WTC11 (cell line): ENCODE data around the gene CDH16. TPM values are rescaled to one million over a fixed set of nuclear protein-coding genes. Genes with fewer than 3 reads are reported as not detected.

Experiments used
- CREB1 ChIP-seq: sonication (generic); formaldehyde crosslinking; IDR thresholded peaks from 2 replicates; pipeline ENCODE4 v1.8.0; 2023; ENCODE audit warnings: mild to moderate bottlenecking, missing genetic modification reagents
- CREM ChIP-seq: sonication (generic); formaldehyde crosslinking; IDR thresholded peaks from 2 replicates; pipeline ENCODE4 v1.8.1; 2022; ENCODE audit warnings: mild to moderate bottlenecking, missing genetic modification reagents, moderate library complexity
- ELF4 ChIP-seq: sonication (generic); formaldehyde crosslinking; IDR thresholded peaks from 2 replicates; pipeline ENCODE4 v1.8.1; 2022; ENCODE audit warnings: low read depth, mild to moderate bottlenecking, moderate library complexity, missing genetic modification reagents
- ESRRA ChIP-seq: sonication (generic); formaldehyde crosslinking; IDR thresholded peaks from 2 replicates; pipeline ENCODE4 v1.8.1; 2022; ENCODE audit warnings: mild to moderate bottlenecking, missing genetic modification reagents, borderline replicate concordance
- ETV6 ChIP-seq: sonication (generic); formaldehyde crosslinking; IDR thresholded peaks from 2 replicates; pipeline ENCODE4 v1.8.1; 2022; ENCODE audit warnings: mild to moderate bottlenecking, missing genetic modification reagents
- GRHL2 ChIP-seq: fragments of 250-450 bp; sonication (Bioruptor Pico); IDR thresholded peaks from 2 replicates; pipeline ENCODE4 v1.8.0; 2022; ENCODE audit warnings: mild to moderate bottlenecking, moderate library complexity; ENCODE audit not compliant: insufficient replicate concordance, severe bottlenecking
- HMGA2 ChIP-seq: fragments of 250-450 bp; sonication (Bioruptor Pico); IDR thresholded peaks from 2 replicates; pipeline ENCODE4 v1.4.0; 2021; ENCODE audit warnings: mild to moderate bottlenecking, moderate library complexity
- KAT7 ChIP-seq: sonication (generic); formaldehyde crosslinking; IDR thresholded peaks from 2 replicates; pipeline ENCODE4 v1.8.1; 2023; ENCODE audit warnings: missing genetic modification reagents, mild to moderate bottlenecking, borderline replicate concordance
- MYBL2 ChIP-seq: sonication (generic); formaldehyde crosslinking; IDR thresholded peaks from 2 replicates; pipeline ENCODE4 v1.8.1; 2023; ENCODE audit warnings: mild to moderate bottlenecking, moderate library complexity, missing genetic modification reagents
- NFE2L1 ChIP-seq: sonication (generic); formaldehyde crosslinking; IDR thresholded peaks from 2 replicates; pipeline ENCODE4 v1.8.1; 2023; ENCODE audit warnings: missing genetic modification reagents
- NFYB ChIP-seq: sonication (generic); formaldehyde crosslinking; conservative IDR thresholded peaks from 2 replicates; pipeline ENCODE4 v1.8.0; 2022; ENCODE audit warnings: low read depth, missing genetic modification reagents
- RORB ChIP-seq: fragments of 250-450 bp; sonication (Bioruptor Pico); IDR thresholded peaks from 2 replicates; pipeline ENCODE4 v1.9.0; 2021; ENCODE audit warnings: mild to moderate bottlenecking
- SMAD3 ChIP-seq: sonication (generic); formaldehyde crosslinking; IDR thresholded peaks from 2 replicates; pipeline ENCODE4 v1.8.0; 2022; ENCODE audit warnings: missing genetic modification reagents, mild to moderate bottlenecking, borderline replicate concordance
- SP1 ChIP-seq: sonication (generic); formaldehyde crosslinking; conservative IDR thresholded peaks from 2 replicates; pipeline ENCODE4 v1.8.1; 2022; ENCODE audit warnings: missing genetic modification reagents
- TCF7 ChIP-seq: sonication (generic); formaldehyde crosslinking; IDR thresholded peaks from 2 replicates; pipeline ENCODE4 v1.8.0; 2022; ENCODE audit warnings: mild to moderate bottlenecking, low read depth, missing genetic modification reagents, moderate library complexity
- TP53 ChIP-seq: sonication (generic); formaldehyde crosslinking; IDR thresholded peaks from 2 replicates; pipeline ENCODE4 v1.8.1; 2023; ENCODE audit warnings: mild to moderate bottlenecking, missing genetic modification reagents
- ZBTB21 ChIP-seq: sonication (generic); formaldehyde crosslinking; IDR thresholded peaks from 2 replicates; pipeline ENCODE4 v1.8.1; 2023; ENCODE audit warnings: mild to moderate bottlenecking, missing genetic modification reagents, borderline replicate concordance
- ZNF121 ChIP-seq: sonication (generic); formaldehyde crosslinking; IDR thresholded peaks from 2 replicates; pipeline ENCODE4 v1.8.0; 2023; ENCODE audit warnings: missing genetic modification reagents
- ZNF138 ChIP-seq: sonication (generic); formaldehyde crosslinking; conservative IDR thresholded peaks from 2 replicates; pipeline ENCODE4 v1.8.1; 2022; ENCODE audit warnings: mild to moderate bottlenecking, moderate library complexity, missing genetic modification reagents
- ZNF263 ChIP-seq: sonication (generic); formaldehyde crosslinking; IDR thresholded peaks from 2 replicates; pipeline ENCODE4 v1.8.1; 2022; ENCODE audit warnings: low read depth, mild to moderate bottlenecking, moderate library complexity, missing genetic modification reagents
- ZNF317 ChIP-seq: sonication (generic); formaldehyde crosslinking; IDR thresholded peaks from 2 replicates; pipeline ENCODE4 v1.8.1; 2023; ENCODE audit warnings: low read depth, mild to moderate bottlenecking, moderate library complexity, missing genetic modification reagents, borderline replicate concordance
- ZNF671 ChIP-seq: fragments of 250-450 bp; sonication (Bioruptor Pico); IDR thresholded peaks from 2 replicates; pipeline ENCODE4 v1.8.0; 2021; ENCODE audit warnings: mild to moderate bottlenecking
- total RNA-seq: library from RNA; stranded (reverse); gene quantifications from 3 replicates; pipeline ENCODE4 v1.2.3, GENCODE V29; 2021
- TF ChIP-seq, protein P1 (sequence below): sonication (generic); formaldehyde crosslinking; IDR thresholded peaks from 2 replicates; pipeline ENCODE4 v1.8.0; 2022; ENCODE audit warnings: missing genetic modification reagents
- TF ChIP-seq, protein P2 (sequence below): fragments of 250-450 bp; sonication (Bioruptor Pico); IDR thresholded peaks from 2 replicates; pipeline ENCODE4 v1.9.0; 2021; ENCODE audit warnings: mild to moderate bottlenecking
- TF ChIP-seq, protein P3 (sequence below): fragments of 250-450 bp; sonication (Bioruptor Pico); IDR thresholded peaks from 2 replicates; pipeline ENCODE4 v2.1.2; 2022; ENCODE audit warnings: mild to moderate bottlenecking, moderate library complexity
- TF ChIP-seq, protein P4 (sequence below): sonication (generic); formaldehyde crosslinking; IDR thresholded peaks from 2 replicates; pipeline ENCODE4 v1.8.1; 2023; ENCODE audit warnings: mild to moderate bottlenecking, missing genetic modification reagents, moderate library complexity
- TF ChIP-seq, protein P5 (sequence below): sonication (generic); formaldehyde crosslinking; IDR thresholded peaks from 2 replicates; pipeline ENCODE4 v1.8.1; 2023; ENCODE audit warnings: mild to moderate bottlenecking, missing genetic modification reagents, moderate library complexity

Gene CDH16
- total RNA-seq, 1 experiment from 2014 or later, result not detected

DNA sequence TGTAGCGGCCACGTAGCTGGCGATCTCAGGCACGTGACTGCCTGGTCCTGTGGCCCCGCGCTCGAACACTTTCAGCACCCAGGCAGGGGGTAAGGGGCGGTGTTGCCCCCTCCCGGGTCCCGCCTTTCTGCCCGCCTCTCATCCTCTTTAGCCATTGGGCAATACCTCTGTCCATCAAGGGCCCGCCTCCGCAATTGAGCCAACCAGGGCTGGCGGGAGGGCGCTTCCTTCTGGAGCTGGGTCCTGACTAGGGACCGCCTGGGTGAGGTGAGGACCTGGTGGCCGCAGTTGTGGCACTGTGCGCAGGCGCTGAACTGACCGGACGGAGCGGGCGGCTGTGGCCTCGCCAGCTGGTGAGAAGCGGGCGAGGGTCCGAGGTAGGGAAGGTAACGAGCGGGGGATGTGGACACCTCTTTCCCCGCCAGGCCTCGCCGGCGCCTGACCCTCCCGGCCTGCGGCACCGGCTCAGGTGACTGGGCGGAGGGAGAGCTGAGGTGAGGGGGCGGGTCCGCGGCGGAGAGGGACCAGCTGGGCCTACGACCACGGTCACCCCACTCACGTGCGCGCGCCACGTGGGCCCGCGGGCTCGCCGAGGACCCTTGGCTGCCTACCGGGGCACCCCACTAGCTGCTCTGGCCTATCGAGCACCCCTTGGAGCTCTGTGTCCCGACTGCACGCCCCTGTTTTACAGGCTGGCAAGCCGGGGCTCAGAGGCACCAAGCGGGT, 38.2 kb downstream of the CDH16 start, which contains the start of gene PDP2 (continued):
- TF ChIP-seq, protein P1, sequence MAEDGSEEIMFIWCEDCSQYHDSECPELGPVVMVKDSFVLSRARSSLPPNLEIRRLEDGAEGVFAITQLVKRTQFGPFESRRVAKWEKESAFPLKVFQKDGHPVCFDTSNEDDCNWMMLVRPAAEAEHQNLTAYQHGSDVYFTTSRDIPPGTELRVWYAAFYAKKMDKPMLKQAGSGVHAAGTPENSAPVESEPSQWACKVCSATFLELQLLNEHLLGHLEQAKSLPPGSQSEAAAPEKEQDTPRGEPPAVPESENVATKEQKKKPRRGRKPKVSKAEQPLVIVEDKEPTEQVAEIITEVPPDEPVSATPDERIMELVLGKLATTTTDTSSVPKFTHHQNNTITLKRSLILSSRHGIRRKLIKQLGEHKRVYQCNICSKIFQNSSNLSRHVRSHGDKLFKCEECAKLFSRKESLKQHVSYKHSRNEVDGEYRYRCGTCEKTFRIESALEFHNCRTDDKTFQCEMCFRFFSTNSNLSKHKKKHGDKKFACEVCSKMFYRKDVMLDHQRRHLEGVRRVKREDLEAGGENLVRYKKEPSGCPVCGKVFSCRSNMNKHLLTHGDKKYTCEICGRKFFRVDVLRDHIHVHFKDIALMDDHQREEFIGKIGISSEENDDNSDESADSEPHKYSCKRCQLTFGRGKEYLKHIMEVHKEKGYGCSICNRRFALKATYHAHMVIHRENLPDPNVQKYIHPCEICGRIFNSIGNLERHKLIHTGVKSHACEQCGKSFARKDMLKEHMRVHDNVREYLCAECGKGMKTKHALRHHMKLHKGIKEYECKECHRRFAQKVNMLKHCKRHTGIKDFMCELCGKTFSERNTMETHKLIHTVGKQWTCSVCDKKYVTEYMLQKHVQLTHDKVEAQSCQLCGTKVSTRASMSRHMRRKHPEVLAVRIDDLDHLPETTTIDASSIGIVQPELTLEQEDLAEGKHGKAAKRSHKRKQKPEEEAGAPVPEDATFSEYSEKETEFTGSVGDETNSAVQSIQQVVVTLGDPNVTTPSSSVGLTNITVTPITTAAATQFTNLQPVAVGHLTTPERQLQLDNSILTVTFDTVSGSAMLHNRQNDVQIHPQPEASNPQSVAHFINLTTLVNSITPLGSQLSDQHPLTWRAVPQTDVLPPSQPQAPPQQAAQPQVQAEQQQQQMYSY, result no peak
- TF ChIP-seq ESRRA (CRISPR knock-in tag), result no peak
- peak; percentile 94 for TF ChIP-seq SP1
- TF ChIP-seq ZNF317, result no peak
- TF ChIP-seq ETV6 (CRISPR knock-in tag), result peak; percentile 44; the same call in 1 of the 2 replicates
- TF ChIP-seq, protein P2, sequence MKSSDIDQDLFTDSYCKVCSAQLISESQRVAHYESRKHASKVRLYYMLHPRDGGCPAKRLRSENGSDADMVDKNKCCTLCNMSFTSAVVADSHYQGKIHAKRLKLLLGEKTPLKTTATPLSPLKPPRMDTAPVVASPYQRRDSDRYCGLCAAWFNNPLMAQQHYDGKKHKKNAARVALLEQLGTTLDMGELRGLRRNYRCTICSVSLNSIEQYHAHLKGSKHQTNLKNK (CRISPR knock-in tag), result no peak
- TF ChIP-seq TP53 (CRISPR knock-in tag), result peak; percentile 41; the same call in 1 of the 2 replicates
- TF ChIP-seq ZNF138 (CRISPR knock-in tag), result no peak
- TF ChIP-seq RORB (CRISPR knock-in tag), result no peak
- peak; percentile 88; the same call in 1 of the 2 replicates for TF ChIP-seq NFE2L1 (CRISPR knock-in tag)
- no peak for TF ChIP-seq GRHL2 (CRISPR knock-in tag)
- TF ChIP-seq, protein P3, sequence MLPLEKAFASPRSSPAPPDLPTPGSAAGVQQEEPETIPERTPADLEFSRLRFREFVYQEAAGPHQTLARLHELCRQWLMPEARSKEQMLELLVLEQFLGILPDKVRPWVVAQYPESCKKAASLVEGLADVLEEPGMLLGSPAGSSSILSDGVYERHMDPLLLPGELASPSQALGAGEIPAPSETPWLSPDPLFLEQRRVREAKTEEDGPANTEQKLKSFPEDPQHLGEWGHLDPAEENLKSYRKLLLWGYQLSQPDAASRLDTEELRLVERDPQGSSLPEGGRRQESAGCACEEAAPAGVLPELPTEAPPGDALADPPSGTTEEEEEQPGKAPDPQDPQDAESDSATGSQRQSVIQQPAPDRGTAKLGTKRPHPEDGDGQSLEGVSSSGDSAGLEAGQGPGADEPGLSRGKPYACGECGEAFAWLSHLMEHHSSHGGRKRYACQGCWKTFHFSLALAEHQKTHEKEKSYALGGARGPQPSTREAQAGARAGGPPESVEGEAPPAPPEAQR (CRISPR knock-in tag), result no peak
- peak; percentile 97 for TF ChIP-seq NFYB (CRISPR knock-in tag)
- TF ChIP-seq CREM, result peak; percentile 74; the same call in 1 of the 2 replicates
- 0 out of 2 replicates have a peak, but pooled peaks have one; percentile 17 for TF ChIP-seq CREB1 (CRISPR knock-in tag)
- no peak for TF ChIP-seq ELF4
- TF ChIP-seq HMGA2, result no peak
- TF ChIP-seq, protein P4, sequence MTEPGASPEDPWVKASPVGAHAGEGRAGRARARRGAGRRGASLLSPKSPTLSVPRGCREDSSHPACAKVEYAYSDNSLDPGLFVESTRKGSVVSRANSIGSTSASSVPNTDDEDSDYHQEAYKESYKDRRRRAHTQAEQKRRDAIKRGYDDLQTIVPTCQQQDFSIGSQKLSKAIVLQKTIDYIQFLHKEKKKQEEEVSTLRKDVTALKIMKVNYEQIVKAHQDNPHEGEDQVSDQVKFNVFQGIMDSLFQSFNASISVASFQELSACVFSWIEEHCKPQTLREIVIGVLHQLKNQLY, result no peak
- no peak; the same call in none of the 2 replicates for TF ChIP-seq SMAD3 (CRISPR knock-in tag)
- TF ChIP-seq ZNF121, result peak; percentile 94
- TF ChIP-seq ZNF263 (CRISPR knock-in tag), result no peak
- TF ChIP-seq TCF7 (CRISPR knock-in tag), result no peak
- no peak for TF ChIP-seq ZBTB21 (CRISPR knock-in tag)
- no peak for TF ChIP-seq KAT7
- TF ChIP-seq, protein P5, sequence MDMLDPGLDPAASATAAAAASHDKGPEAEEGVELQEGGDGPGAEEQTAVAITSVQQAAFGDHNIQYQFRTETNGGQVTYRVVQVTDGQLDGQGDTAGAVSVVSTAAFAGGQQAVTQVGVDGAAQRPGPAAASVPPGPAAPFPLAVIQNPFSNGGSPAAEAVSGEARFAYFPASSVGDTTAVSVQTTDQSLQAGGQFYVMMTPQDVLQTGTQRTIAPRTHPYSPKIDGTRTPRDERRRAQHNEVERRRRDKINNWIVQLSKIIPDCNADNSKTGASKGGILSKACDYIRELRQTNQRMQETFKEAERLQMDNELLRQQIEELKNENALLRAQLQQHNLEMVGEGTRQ (CRISPR knock-in tag), result peak; percentile 94
- TF ChIP-seq MYBL2 (CRISPR knock-in tag), result peak; percentile 61; the same call in 1 of the 2 replicates
- no peak for TF ChIP-seq ZNF671 (CRISPR knock-in tag)
